Measurements from ENCODE around the gene CARHSP1. TPM values are rescaled to one million over a fixed set of nuclear protein-coding genes. Genes with fewer than 3 reads are reported as not detected.
"Not testable (repeated sequence)": the region's sequence is repeated elsewhere in the genome, so short reads cannot be mapped to it uniquely, and the experiment has no call there.

The CARHSP1 gene
- total RNA-seq, 5 donors from 2014 or later (not counting 1 experiment from before 2014, with no cell fraction given), result 32.9 to 44.3 (median 41.8) TPM

DNA sequence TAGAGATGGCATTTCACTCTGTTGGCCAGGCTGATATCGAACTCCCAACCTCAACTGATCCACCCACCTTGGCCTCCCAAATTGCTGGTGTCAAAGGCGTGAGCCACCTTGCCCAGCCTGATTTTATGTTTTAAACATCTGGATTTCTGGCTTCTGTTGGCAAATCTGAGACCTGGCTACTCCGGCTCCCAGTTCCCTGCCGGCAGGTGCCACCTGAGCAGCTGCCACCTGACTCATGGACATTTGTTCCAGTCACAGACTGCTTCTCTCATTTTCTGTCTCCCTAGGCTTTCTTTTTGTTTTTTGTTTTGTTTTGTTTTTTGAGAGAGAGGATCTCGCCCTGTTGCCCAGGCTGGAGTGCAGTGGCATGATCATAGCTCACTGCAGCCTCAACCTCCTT, 61.6 kb downstream of the CARHSP1 start:
- Histone ChIP-seq H3K36me3 (ENCODE audit: control insufficient read depth in 2 of 2, extremely low read depth in 1 of 2, insufficient read depth in 1 of 2, low read length in 1 of 2) (peaks cover 38 to 94% of the 10 kb centered on the region in 2 donors), H3K4me3 (ENCODE audit: control insufficient read depth in 1 of 2, extremely low read depth in 1 of 2, low read length in 1 of 2) (no peak overlapping the region), H3K9me3 (no peaks in the 10 kb centered on the region), H3K27me3 (replicated peaks in 1 of 2; ENCODE audit: control insufficient read depth in 2 of 2, extremely low read depth in 1 of 2, insufficient read depth in 2 of 2, low read length in 1 of 2) (no peaks in the 10 kb centered on the region), H3K27ac (ENCODE audit: low read length) (no peak overlapping the region), H3K4me1 (ENCODE audit: control insufficient read depth in 1 of 2, extremely low read depth in 1 of 2, insufficient read depth in 2 of 2, low read length in 2 of 2) (no peaks in the 10 kb centered on the region)
- DNase-seq (no peak), ATAC-seq (replicated peaks in 1 of 4) (no peak)
- WGBS (ENCODE audit: insufficient coverage), result 100% methylated on average over 1 of the region's 5 CpGs
- no peak overlapping the region for H3K4me3 Mint-ChIP-seq
- H3K4me1 Mint-ChIP-seq, result peaks cover 0 to 7% (median 4%) of the 10 kb centered on the region in 3 donors
- H3K27ac Mint-ChIP-seq, result no peak overlapping the region
- ChIA-PET POLR2A (no interaction called here), CTCF (no interaction called here)
- peaks cover 57% of the 10 kb centered on the region for H3K36me3 Mint-ChIP-seq
- H3K9me3 Mint-ChIP-seq, result no peaks in the 10 kb centered on the region
- no peaks in the 10 kb centered on the region for H3K27me3 Mint-ChIP-seq

DNA sequence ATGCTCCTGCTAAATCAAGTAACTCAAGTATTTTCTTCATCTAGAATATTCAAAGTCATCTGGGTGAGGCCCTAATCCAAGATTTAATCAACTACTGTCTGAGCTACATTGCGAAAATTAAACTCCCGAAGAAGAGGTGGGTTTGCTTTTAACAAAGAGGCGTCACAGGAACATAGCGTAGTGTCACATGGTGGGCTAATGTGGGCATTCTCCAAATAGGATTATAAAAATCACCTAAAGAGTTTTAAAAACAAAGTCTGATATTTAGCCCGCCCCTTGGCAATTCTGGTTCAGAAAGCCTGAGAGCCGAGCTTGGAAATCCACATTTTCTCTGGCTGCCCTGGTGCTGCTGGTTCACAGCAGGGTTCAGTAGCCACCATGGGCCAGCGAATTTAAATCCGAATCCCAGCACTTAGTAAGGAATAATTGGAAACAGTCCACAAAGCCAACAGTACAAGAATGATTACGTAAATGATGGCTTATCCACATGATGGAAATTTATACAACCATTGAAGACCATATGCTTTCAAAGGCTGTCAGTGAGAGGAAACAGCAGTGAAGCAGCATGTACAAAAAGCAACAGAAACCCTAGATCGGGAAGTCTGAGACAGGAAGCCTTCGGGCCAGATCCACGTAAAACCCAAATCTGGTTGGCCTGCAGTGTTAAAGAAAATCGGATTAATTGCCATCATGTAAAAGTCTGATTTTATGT, 62.4 kb downstream of the CARHSP1 start:
- Histone ChIP-seq H3K27me3 (replicated peaks in 1 of 2; ENCODE audit: control insufficient read depth in 2 of 2, extremely low read depth in 1 of 2, insufficient read depth in 2 of 2, low read length in 1 of 2) (no peaks in the 10 kb centered on the region), H3K4me3 (ENCODE audit: control insufficient read depth in 1 of 2, extremely low read depth in 1 of 2, low read length in 1 of 2) (no peak overlapping the region), H3K27ac (ENCODE audit: low read length) (no peak overlapping the region), H3K4me1 (ENCODE audit: control insufficient read depth in 1 of 2, extremely low read depth in 1 of 2, insufficient read depth in 2 of 2, low read length in 2 of 2) (no peaks in the 10 kb centered on the region), H3K36me3 (ENCODE audit: control insufficient read depth in 2 of 2, extremely low read depth in 1 of 2, insufficient read depth in 1 of 2, low read length in 1 of 2) (peaks cover 31 to 94% of the 10 kb centered on the region in 2 donors), H3K9me3 (no peaks in the 10 kb centered on the region)
- Mint-ChIP-seq H3K4me1 (peaks cover 0 to 11% (median 4%) of the 10 kb centered on the region in 3 donors), H3K27ac (no peak overlapping the region), H3K27me3 (no peaks in the 10 kb centered on the region), H3K9me3 (no peaks in the 10 kb centered on the region), H3K4me3 (no peak overlapping the region), H3K36me3 (peaks cover 60% of the 10 kb centered on the region)
- POLR2A ChIA-PET, result interaction anchor here in 1 of 2 donors (0.7 kb wide), 1 partner anchor 158 kb away, joined by 3 read pairs; no protein-coding TSS in a partner anchor
- ATAC-seq (replicated peaks in 1 of 4), result no peak
- no peak for DNase-seq
- CTCF ChIA-PET, result no interaction called here
- 97% methylated on average over 6 of the region's 13 CpGs for WGBS (ENCODE audit: insufficient coverage)

DNA sequence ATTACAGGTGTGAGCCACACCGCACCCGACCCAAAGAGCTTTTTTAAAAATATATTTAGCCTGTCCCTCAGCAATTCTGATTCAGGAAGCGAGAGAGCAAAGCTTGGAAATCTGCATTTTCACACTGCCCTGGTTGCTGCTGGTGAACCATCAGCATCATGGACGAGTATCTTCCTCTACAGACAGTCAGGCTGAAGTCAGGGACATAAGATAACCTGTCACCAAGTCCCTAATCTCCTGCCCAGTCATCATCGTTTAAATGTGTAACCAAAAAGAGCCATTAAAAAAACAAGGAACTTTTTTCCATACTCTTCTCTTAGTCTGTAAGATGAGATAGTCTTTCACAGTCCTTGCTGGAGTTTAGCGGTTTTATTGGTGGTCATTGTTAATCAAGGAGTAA, 64.5 kb downstream of the CARHSP1 start:
- no peaks in the 10 kb centered on the region for H3K27me3 ChIP-seq (replicated peaks in 1 of 2; ENCODE audit: control insufficient read depth in 2 of 2, extremely low read depth in 1 of 2, insufficient read depth in 2 of 2, low read length in 1 of 2)
- no peak overlapping the region for H3K4me3 Mint-ChIP-seq
- peaks cover 9 to 19% (median 11%) of the 10 kb centered on the region in 3 donors for H3K4me1 Mint-ChIP-seq
- no peaks in the 10 kb centered on the region for H3K9me3 Mint-ChIP-seq
- no peak overlapping the region for H3K4me3 ChIP-seq (ENCODE audit: control insufficient read depth in 1 of 2, extremely low read depth in 1 of 2, low read length in 1 of 2)
- POLR2A ChIA-PET, result no interaction called here
- H3K27ac Mint-ChIP-seq, result no peak overlapping the region
- CTCF ChIA-PET, result no interaction called here
- WGBS (ENCODE audit: insufficient coverage), result 98% methylated on average over 4 of the region's 6 CpGs
- no peak for DNase-seq
- ATAC-seq (replicated peaks in 1 of 4), result no peak
- H3K36me3 ChIP-seq (ENCODE audit: control insufficient read depth in 2 of 2, extremely low read depth in 1 of 2, insufficient read depth in 1 of 2, low read length in 1 of 2), result peaks cover 24 to 78% of the 10 kb centered on the region in 2 donors
- no peaks in the 10 kb centered on the region for H3K27me3 Mint-ChIP-seq
- peaks cover 51% of the 10 kb centered on the region for H3K36me3 Mint-ChIP-seq
- peaks cover 0 to 9% of the 10 kb centered on the region in 2 experiments for H3K4me1 ChIP-seq (ENCODE audit: control insufficient read depth in 1 of 2, extremely low read depth in 1 of 2, insufficient read depth in 2 of 2, low read length in 2 of 2)
- H3K27ac ChIP-seq (ENCODE audit: low read length), result no peak overlapping the region
- no peaks in the 10 kb centered on the region for H3K9me3 ChIP-seq

DNA sequence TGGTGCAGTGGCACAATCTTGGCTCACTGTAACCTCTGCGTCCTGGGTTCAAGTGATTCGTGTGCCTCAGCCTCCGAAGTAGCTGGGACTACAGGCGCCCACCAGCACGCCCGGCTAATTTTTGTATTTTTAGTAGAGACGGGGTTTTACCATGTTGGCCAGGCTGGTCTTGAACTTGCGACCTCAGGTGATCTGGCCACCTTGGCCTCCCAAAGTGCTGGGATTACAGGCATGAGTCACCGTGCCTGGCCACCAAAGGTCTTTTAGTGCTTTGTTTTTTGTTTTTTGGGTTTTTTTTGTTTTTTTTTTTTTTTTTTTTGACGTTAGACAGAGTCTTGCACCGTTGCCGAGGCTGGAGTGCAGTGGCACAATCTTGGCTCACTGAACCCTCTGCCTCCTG, 65.1 kb downstream of the CARHSP1 start:
- H3K4me3 Mint-ChIP-seq; H3K27me3 ChIP-seq (replicated peaks in 1 of 2; ENCODE audit: control insufficient read depth in 2 of 2, extremely low read depth in 1 of 2, insufficient read depth in 2 of 2, low read length in 1 of 2); H3K27me3 Mint-ChIP-seq; H3K9me3 Mint-ChIP-seq; H3K27ac ChIP-seq (ENCODE audit: low read length); H3K9me3 ChIP-seq; POLR2A ChIA-PET; H3K4me3 ChIP-seq (ENCODE audit: control insufficient read depth in 1 of 2, extremely low read depth in 1 of 2, low read length in 1 of 2); H3K27ac Mint-ChIP-seq; ATAC-seq (replicated peaks in 1 of 4); DNase-seq: not testable (repeated sequence)
- WGBS (ENCODE audit: insufficient coverage), result 98% methylated on average over 9 of the region's 12 CpGs
- CTCF ChIA-PET, result interaction anchor here in 1 of 2 donors (0.7 kb wide), 1 partner anchor 561 kb away, joined by 3 read pairs; no protein-coding TSS in a partner anchor
- Mint-ChIP-seq H3K36me3 (peaks cover 47% of the 10 kb centered on the region), H3K4me1 (peaks cover 15 to 25% (median 17%) of the 10 kb centered on the region in 3 donors)
- Histone ChIP-seq H3K36me3 (ENCODE audit: control insufficient read depth in 2 of 2, extremely low read depth in 1 of 2, insufficient read depth in 1 of 2, low read length in 1 of 2) (peaks cover 19 to 72% of the 10 kb centered on the region in 2 donors), H3K4me1 (ENCODE audit: control insufficient read depth in 1 of 2, extremely low read depth in 1 of 2, insufficient read depth in 2 of 2, low read length in 2 of 2) (peaks cover 5 to 14% of the 10 kb centered on the region in 2 experiments)

Other genes starting within 250 kb of the CARHSP1 start
- 10 to 100 TPM; 27.6 to 53.4 (median 34.4) TPM for gene METTL22, start 247.3 kb downstream of the CARHSP1 start, total RNA-seq
- 10 to 100 TPM in 3 of 5 donors, 1 to 10 TPM in 2; 8.3 to 16.1 (median 11.7) TPM for gene ABAT, start 194.4 kb downstream of the CARHSP1 start, total RNA-seq
- 10 to 100 TPM in 3 of 5 donors, 1 to 10 TPM in 2; 4.1 to 14.5 (median 12.7) TPM for gene TMEM186, start 71.4 kb downstream of the CARHSP1 start, total RNA-seq
- 10 to 100 TPM; 33.8 to 46.6 (median 43.7) TPM for gene PMM2, start 71.2 kb downstream of the CARHSP1 start, total RNA-seq
- not detected for gene LITAFD, start 13.3 kb upstream of the CARHSP1 start, total RNA-seq
- 100 to 1,000 TPM; 159 to 261 (median 169) TPM for gene USP7, start 94.9 kb upstream of the CARHSP1 start, total RNA-seq
- gene HAPSTR1, start 222.6 kb upstream of the CARHSP1 start, total RNA-seq, result 100 to 1,000 TPM in 2 of 5 donors, 10 to 100 TPM in 3; 79.3 to 123 (median 87.1) TPM